Measurements from ENCODE around the gene CSK.
"Not testable (repeated sequence)": the region's sequence is repeated elsewhere in the genome, so short reads cannot be mapped to it uniquely, and the experiment has no call there.

CSK gene

DNA sequence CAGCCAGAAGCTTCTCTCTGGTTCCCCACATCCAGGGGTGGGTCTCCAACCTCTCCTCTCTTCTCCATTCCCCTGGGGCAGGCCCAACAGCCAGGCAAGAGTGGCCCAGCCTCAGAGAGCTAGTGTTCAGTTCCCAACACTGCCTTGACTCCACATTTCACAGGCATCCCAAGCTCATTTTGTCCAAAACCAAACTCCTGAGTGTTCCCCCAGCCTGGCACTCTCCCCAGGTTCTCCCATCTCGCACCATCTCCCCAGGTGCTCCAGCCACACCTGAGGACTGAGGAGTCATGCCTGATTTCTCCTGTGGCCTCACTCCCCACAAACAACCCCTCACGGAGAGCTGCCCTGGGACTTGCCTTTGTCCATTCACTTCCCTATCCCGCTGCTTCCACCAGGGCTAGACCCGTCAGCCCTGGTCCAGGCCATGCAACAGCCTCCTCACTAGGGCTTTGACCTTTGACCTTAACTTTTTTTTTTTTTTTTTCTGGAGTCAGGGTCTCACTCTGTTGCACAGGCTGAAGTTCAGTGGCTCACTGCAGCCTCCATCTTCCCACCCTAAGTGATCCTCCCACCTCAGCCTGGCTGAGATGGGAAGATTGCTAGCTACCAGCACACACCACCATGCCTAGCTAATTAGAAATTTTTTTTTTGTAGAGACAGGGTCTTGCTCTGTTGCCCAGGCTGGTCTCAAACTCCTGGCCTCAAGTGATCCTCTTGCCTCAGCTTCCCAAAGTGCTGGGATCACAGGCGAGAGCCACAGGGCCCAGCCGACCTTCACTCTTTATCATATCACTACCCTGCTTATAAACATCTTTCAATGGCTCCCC, 3.9 kb upstream of the CSK start:
- TF ChIP-seq POLR2A (IDR thresholded peaks at IDR 0.05; ENCODE audit: low read depth, low read length): no peak
- no peak for DNase-seq (ENCODE audit: insufficient read length, low spot score)
- no peak for FAIRE-seq

DNA sequence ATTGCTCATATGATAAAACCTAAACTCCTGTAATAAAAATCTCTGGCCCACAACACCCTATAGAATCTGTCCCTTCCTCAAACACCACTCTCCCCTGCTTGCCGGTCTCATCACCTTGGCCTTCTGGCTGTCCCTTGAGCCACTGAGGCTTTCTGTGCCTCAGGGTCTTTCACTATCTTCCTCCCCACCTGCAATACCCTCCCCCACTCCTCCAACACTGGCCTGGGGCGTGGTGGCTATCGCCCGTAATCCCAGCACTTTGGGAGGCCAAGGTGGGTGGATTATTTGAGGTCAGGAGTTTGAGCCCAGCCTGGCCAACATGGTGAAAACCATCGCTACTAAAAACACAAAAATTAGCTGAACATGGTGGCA, 3.3 kb upstream of the CSK start:
- TF ChIP-seq POLR2A (IDR thresholded peaks at IDR 0.05; ENCODE audit: low read depth, low read length): no peak
- FAIRE-seq (no peak), DNase-seq (ENCODE audit: insufficient read length, low spot score) (no peak)

DNA sequence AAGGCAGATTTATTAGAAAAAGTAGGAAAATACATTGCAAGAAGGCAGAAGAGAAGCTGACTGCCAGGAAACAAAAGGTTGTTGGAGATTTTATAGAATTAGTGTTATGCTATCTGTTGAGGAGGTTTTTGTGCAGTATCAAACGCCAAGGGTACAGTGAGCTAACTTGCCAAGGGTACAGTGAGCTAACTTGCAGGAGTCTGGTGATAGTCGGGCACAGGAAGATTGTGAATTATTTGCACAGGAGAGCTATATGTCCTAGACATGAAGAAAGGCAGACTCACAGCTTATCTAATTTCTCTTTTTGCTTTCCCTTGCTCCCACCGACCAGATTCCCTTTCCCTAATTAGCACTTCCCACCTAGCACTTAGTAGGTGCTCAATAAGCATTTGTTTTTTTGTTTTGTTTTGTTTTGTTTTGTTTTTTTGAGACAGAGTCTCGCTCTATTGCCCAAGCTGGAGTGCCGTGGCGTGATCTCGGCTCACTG, 2.7 kb upstream of the CSK start:
- no peak for DNase-seq (ENCODE audit: insufficient read length, low spot score)
- FAIRE-seq: no peak
- no peak for TF ChIP-seq POLR2A (IDR thresholded peaks at IDR 0.05; ENCODE audit: low read depth, low read length)

DNA sequence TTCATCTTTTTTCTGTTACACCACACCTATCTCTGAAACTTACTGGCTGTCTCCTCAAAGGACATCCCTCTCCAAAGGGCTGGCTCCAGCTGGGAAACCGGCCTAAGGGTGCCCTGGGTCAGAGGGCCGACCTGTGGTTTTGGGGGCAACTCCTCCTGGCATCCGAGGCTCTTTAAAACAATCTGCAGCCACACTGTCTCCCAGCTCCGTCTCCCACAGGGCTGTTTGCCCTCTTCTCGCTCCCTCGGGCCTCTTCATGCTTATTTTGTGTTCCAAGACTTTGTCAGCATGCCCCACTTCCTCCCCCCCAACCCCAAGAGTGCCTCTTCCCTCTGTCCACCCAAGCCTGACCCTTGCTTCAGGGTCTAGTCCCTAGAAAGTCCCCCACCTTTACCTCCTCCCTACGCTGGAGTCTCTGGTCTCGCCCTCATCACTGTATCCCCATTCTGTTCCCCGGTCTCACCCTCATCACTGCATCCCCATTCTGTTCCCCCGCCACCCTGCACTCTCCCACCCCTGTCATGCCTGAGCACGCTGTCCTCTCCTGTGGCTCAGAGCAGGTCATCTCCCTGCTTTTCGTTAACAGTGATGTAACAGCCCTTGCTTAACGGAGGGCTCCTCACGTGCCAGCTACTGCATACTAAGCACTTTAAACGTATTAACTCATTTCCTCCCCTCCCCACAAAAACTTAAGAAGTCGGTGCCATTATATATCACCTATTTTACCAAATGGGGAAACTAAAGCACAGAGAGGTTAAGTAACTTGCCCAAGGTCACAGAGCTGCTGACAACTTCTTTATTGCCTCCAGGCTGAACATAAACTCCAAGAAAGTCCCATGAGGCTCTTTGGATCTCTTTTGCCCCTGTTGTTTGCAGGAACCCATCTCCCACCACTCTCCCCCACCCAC, 1.1 kb upstream of the CSK start:
- no peak for TF ChIP-seq POLR2A (IDR thresholded peaks at IDR 0.05; ENCODE audit: low read depth, low read length)
- no peak for FAIRE-seq
- DNase-seq (ENCODE audit: insufficient read length, low spot score): no peak

DNA sequence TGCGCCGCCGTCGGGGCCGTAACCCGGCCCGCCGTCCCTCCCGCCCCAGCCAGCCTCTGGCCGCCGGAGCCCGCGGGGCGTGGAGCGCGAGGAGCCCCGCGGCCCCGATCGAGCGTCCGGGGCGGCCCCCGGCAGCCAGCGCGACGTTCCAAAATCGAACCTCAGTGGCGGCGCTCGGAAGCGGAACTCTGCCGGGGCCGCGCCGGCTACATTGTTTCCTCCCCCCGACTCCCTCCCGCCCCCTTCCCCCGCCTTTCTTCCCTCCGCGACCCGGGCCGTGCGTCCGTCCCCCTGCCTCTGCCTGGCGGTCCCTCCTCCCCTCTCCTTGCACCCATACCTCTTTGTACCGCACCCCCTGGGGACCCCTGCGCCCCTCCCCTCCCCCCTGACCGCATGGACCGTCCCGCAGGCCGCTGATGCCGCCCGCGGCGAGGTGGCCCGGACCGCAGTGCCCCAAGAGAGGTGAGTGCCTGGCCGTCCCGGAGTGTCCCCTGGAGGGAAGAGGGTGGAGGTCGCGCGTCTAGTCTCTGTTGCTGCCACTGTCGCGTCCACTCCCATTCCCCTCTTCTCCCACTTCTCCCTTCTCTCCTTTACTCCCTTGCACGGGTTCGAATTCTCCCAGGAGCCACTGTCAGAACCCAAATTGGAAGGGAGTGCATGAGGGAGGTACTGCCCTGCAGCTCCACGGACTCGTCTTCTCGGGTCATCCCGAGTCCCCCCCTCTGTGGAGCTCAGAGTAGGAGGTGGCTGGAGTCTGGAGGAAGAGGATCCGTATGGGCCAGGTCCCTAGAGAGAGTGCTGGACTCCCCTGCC, 585 bp downstream of the CSK start:
- no peak for DNase-seq (ENCODE audit: insufficient read length, low spot score)
- no peak for FAIRE-seq
- TF ChIP-seq POLR2A (IDR thresholded peaks at IDR 0.05; ENCODE audit: low read depth, low read length): no peak; the same call in 1 of the 2 replicates

DNA sequence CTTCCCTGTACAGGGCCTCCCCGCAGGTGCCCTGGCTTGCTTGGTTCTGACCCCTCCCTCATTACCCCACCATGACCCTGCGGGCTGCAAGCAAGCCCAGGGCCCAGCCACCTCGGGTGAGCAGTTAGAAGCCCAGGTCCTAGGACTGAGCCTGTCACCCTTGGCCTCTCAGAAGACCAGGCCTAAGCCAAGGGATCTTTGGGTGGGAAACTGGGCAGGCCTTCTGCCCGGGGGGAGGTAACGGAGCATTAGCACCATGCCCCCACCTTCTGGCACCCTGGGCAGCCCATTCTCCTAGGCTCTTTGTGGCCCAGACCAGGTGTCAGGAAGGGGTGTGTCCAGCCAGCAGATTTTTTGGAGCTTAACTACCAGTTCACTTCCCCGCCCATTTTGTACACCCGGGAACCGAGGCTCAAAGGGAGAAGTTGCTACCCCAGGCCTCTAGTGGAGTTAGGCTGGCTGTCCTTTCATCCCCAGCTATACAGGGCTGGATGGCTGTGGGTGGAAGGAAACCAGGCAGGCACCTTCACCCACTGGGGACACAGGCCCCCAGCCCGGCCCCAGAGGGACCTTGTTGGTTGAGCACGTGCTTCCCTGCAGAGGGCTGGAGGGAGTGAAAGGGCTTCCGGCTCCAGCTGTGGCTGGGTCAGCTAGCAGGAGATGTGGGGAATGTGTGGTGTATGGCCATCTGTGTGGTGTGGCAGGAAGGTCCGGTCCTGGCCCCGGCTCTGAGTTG, 1.4 kb downstream of the CSK start:
- TF ChIP-seq POLR2A (IDR thresholded peaks at IDR 0.05; ENCODE audit: low read depth, low read length): no peak
- no peak for DNase-seq (ENCODE audit: insufficient read length, low spot score)
- no peak for FAIRE-seq

DNA sequence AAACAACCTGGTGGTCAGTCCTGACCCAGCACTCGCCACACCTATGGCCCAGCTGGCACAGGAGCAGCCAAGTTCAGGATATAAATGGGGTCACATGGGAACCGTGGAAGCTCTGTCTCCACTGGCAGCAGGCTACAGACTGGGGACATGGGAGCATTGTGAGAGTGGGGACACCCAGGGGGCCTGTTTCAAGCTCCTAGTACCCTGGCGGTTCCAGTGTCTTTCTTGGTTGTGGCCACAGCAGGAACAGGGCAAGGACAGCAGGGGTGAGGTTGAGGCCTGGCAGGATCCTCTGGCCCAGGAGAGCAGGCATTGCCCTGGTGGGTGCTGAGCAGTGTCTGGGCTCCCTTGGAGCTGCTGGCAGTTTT, 1.9 kb downstream of the CSK start:
- FAIRE-seq (no peak), DNase-seq (ENCODE audit: insufficient read length, low spot score) (no peak)
- TF ChIP-seq POLR2A (IDR thresholded peaks at IDR 0.05; ENCODE audit: low read depth, low read length): no peak

DNA sequence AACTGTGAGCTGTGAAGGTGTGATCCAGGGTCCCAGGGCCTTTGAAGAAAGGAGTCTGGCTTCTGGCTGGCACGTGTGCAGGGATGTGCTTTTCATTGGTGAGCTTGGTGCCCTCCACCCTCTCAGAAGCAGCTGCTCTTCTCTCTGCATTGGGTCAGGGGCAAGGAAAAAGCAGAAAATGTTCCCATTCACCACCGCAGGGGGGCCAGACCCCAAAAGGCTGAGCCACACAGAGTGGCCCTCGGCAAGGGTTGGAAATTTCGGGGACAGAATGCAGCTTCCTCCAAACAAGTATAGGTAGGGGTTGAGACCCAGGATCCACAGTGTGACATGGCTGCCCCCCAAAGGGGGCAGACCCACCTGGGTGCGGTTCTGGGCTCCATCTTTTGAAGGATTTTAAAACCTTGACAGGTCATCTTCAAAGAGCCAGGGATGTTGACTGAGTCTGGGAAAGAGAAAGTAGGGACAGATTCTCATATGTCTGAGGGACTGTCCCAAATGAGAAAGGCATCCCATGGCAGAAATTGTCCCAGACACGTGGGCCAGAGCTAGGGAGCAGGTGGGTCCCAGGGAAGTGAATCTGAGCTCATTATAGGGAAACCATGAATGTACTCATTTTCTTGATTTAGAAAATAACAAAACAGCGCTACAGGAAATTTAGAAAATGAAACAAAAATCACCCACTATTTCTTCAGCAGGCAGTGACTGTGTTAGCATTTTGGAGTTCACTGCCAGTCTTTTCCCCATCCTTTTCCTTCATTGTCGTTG, 2.7 kb downstream of the CSK start:
- TF ChIP-seq POLR2A (IDR thresholded peaks at IDR 0.05; ENCODE audit: low read depth, low read length): no peak
- DNase-seq (ENCODE audit: insufficient read length, low spot score) (no peak), FAIRE-seq (no peak)

DNA sequence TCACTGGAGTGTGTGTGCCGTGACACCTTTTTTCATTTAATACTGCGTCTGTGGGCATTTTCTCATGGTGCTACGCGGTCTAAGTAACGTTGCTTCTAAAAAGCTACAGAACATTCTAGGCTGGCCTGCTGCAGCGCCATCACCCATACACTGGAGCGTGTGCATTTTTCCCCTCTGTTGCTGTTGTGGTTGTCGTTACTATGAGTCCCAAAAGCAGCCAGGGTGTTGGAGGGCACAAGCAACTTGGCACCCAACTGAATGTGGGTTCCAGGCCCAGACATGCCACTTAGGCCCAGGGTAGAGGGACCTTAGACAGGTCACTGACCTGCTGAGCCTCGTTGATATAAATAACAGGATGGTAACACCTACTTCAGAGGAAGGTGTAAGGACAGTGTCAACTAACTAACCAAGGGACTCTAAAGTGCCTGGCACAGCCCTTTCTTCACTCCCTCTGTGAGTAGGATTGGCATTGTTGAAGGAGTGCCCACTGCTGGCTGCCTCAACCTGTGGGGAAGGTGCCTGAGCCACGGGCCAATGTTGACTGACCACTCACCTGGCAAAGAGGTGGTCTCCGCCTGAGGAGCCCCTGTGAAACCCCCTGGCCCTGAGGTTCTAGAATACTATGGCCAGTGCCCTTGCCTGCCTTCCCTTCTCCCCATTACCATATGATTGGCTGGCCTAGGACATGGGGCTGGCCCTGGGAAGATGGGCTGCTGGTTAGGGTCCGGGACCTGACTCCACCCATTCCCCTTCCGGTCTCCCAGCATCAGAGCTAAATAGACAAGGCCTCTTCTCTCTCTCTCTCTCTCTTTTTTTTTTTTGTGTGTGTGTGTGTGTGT, 3.5 kb downstream of the CSK start:
- TF ChIP-seq POLR2A (IDR thresholded peaks at IDR 0.05; ENCODE audit: low read depth, low read length): no peak
- DNase-seq (ENCODE audit: insufficient read length, low spot score) (no peak), FAIRE-seq (no peak)

DNA sequence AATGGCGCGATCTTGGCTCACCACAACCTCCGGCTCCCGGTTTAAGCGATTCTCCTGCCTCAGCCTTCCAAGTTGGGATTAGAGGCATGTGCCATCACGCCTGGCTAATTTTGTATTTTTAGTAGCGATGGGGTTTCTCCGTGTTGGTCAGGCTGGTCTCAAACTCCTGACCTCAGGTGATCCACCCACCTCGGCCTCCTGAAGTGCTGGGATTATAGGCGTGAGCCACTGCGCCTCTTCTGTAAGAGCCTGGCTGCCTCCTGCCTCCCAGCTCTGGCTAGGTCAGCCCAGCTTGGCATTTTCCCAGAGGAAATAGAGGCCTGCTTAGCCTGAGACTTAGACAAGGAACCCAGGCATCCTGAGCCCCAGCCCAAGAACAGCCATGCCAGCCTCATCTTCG, 4.2 kb downstream of the CSK start:
- FAIRE-seq: not testable (repeated sequence)

DNA sequence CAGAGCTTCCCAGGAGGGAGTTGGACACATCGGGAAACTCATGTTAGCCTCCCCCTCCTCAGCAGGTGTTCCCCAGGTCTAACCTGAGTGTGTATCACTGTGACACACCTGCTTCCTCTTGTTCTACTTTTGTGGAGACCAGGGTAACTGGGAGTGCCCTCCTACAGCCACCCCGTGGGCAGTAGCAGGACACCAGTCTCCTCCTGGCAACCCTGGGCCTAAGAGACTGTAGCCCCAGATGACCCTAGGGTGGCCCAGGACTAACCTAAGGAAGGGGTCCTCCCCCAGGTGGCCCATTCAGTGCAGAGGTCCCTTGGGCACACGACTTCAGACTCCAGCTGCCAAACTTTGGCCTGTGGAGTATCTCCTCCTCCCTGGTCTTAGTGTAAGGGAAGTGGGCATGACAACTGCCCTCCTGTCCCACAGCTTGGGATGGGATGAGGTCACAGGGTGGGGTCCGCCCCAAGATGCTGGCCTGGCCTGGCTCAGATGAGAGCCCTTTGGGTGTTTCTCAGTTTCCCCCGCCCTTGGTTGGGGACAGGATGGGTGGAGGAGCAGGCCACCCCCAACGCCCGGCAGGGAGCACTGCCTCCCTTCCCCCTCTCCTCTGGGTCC, 4.8 kb downstream of the CSK start:
- TF ChIP-seq POLR2A (IDR thresholded peaks at IDR 0.05; ENCODE audit: low read depth, low read length): no peak
- no peak for DNase-seq (ENCODE audit: insufficient read length, low spot score)
- FAIRE-seq: no peak

More for the DNA sequence above, 4.2 kb downstream of the CSK start:
- DNase-seq (ENCODE audit: insufficient read length, low spot score): not testable (repeated sequence)
